ENCODE data around the gene TNP1. TPM values are rescaled to one million over a fixed set of nuclear protein-coding genes. Genes with fewer than 3 reads are reported as not detected.

TNP1 gene
- polyA plus RNA-seq, 1 of the 3 experiments (the other 2 are of a cell fraction) = not detected

- CTCF ChIA-PET = interaction anchor here (0.6 kb wide), 1 partner anchor 202 kb away, joined by 3 read pairs; no protein-coding TSS in a partner anchor
- POLR2A ChIA-PET = no interaction called here
- H4K20me1 ChIP-seq (ENCODE audit: insufficient read depth) = no peaks in the 10 kb centered on the region
- no peak overlapping the region for H3K4me2 ChIP-seq
- TF ChIP-seq FOXJ3 (CRISPR knock-in tag; IDR thresholded peaks at IDR 0.05) (no peak), GATA2 (CRISPR knock-in tag; IDR thresholded peaks at IDR 0.05) (no peak), ELF1 (IDR thresholded peaks at IDR 0.05) (no peak), TAF1 (IDR thresholded peaks at IDR 0.05; ENCODE audit: borderline replicate concordance, low read depth, low read length) (no peak), TCF12 (IDR thresholded peaks at IDR 0.05) (no peak)
- no peak overlapping the region for H3K9ac ChIP-seq
- no peak for DNase-seq
- H3K4me1 ChIP-seq (ENCODE audit: control insufficient read depth in 1 of 2, insufficient read depth in 2 of 2, low read depth in 1 of 2, low read length in 1 of 2) = peaks cover 0 to 7% of the 10 kb centered on the region in 2 experiments; a peak in 1 of 4 replicates
- H3K27me3 ChIP-seq (ENCODE audit: insufficient read depth) = no peaks in the 10 kb centered on the region
- no peak overlapping the region for H3K27ac ChIP-seq (ENCODE audit: low read depth in 2 of 2, low read length in 1 of 2)
- WGBS (ENCODE audit: low lambda C conversion rate) = 69% methylated on average over 1 of the region's 1 CpG
- no peaks in the 10 kb centered on the region for H3K9me2 ChIP-seq
- H3K36me3 ChIP-seq (replicated peaks in 1 of 2; ENCODE audit: control insufficient read depth in 1 of 2, insufficient read depth in 2 of 2, low read length in 1 of 2) = no peaks in the 10 kb centered on the region
- H2AFZ ChIP-seq (ENCODE audit: low read depth) = no peak overlapping the region
- H3K79me2 ChIP-seq (ENCODE audit: insufficient read depth) = no peaks in the 10 kb centered on the region
- H3K4me3 ChIP-seq (ENCODE audit: low read depth in 2 of 2, low read length in 1 of 2) = no peak overlapping the region
- H3F3A ChIP-seq (replicated peaks; ENCODE audit: insufficient read depth) = no peaks in the 10 kb centered on the region
- no peaks in the 10 kb centered on the region for H3K9me3 ChIP-seq
These were observed 45.1 kb upstream of the TNP1 start for GRCh38 chr2:216904974-216905373.

- 43% methylated on average over 2 of the region's 2 CpGs for WGBS (ENCODE audit: low lambda C conversion rate)
- no peak overlapping the region for H3K27ac ChIP-seq (ENCODE audit: low read depth in 2 of 2, low read length in 1 of 2)
- H3K9ac ChIP-seq = no peak overlapping the region
- DNase-seq = no peak
- peaks cover 0 to 3% of the 10 kb centered on the region in 2 experiments; a peak in 1 of 4 replicates for H3K4me1 ChIP-seq (ENCODE audit: control insufficient read depth in 1 of 2, insufficient read depth in 2 of 2, low read depth in 1 of 2, low read length in 1 of 2)
- no peaks in the 10 kb centered on the region for H3K9me3 ChIP-seq
- H3F3A ChIP-seq (replicated peaks; ENCODE audit: insufficient read depth) = no peaks in the 10 kb centered on the region
- no peaks in the 10 kb centered on the region for H4K20me1 ChIP-seq (ENCODE audit: insufficient read depth)
- H3K79me2 ChIP-seq (ENCODE audit: insufficient read depth) = no peaks in the 10 kb centered on the region
- H2AFZ ChIP-seq (ENCODE audit: low read depth) = no peak overlapping the region
- H3K9me2 ChIP-seq = no peaks in the 10 kb centered on the region
- no peak overlapping the region for H3K4me3 ChIP-seq (ENCODE audit: low read depth in 2 of 2, low read length in 1 of 2)
- TF ChIP-seq TAF1 (IDR thresholded peaks at IDR 0.05; ENCODE audit: borderline replicate concordance, low read depth, low read length) (no peak), CTCF (IDR thresholded peaks at IDR 0.05) (no peak), PBX3 (IDR thresholded peaks at IDR 0.05) (no peak), NFIC (IDR thresholded peaks at IDR 0.05; ENCODE audit: borderline replicate concordance) (no peak), GATA2 (CRISPR knock-in tag; IDR thresholded peaks at IDR 0.05) (no peak)
- ChIA-PET CTCF (interaction anchor here (0.6 kb wide), 1 partner anchor 203 kb away, joined by 3 read pairs; no protein-coding TSS in a partner anchor), POLR2A (no interaction called here)
- no peaks in the 10 kb centered on the region for H3K27me3 ChIP-seq (ENCODE audit: insufficient read depth)
- no peak overlapping the region for H3K4me2 ChIP-seq
- no peaks in the 10 kb centered on the region for H3K36me3 ChIP-seq (replicated peaks in 1 of 2; ENCODE audit: control insufficient read depth in 1 of 2, insufficient read depth in 2 of 2, low read length in 1 of 2)
These were observed 44.7 kb upstream of the TNP1 start for GRCh38 chr2:216904554-216904953.

DNA sequence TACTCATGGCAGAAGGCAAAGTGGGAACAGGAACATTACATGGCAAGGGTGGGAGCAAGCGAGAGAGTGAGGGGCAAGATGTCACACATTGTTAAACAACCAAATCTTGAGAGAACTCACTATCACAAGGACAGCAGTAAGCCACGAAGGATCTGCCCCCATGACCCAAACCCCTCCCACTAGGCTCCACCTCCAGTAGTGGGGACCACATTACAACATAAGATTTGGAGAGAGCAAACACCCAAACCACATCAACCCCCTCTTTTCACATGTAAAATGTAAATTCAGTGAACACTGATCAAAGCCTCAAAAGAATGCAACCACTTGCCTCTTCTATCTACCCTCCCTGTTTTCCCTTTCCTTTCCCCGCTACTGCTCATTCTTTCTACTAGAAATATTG, 43.6 kb upstream of the TNP1 start:
- H3K79me2 ChIP-seq (ENCODE audit: insufficient read depth) = no peaks in the 10 kb centered on the region
- H3K4me3 ChIP-seq (ENCODE audit: low read depth in 2 of 2, low read length in 1 of 2) = no peak overlapping the region
- TF ChIP-seq EZH2phosphoT487 (IDR thresholded peaks at IDR 0.05; ENCODE audit: borderline replicate concordance, low read depth) (no peak), RFX5 (IDR thresholded peaks at IDR 0.05; ENCODE audit: low read length) (no peak)
- TF ChIP-seq, protein P1, sequence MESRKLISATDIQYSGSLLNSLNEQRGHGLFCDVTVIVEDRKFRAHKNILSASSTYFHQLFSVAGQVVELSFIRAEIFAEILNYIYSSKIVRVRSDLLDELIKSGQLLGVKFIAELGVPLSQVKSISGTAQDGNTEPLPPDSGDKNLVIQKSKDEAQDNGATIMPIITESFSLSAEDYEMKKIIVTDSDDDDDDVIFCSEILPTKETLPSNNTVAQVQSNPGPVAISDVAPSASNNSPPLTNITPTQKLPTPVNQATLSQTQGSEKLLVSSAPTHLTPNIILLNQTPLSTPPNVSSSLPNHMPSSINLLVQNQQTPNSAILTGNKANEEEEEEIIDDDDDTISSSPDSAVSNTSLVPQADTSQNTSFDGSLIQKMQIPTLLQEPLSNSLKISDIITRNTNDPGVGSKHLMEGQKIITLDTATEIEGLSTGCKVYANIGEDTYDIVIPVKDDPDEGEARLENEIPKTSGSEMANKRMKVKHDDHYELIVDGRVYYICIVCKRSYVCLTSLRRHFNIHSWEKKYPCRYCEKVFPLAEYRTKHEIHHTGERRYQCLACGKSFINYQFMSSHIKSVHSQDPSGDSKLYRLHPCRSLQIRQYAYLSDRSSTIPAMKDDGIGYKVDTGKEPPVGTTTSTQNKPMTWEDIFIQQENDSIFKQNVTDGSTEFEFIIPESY (IDR thresholded peaks at IDR 0.05; ENCODE audit: borderline replicate concordance, low read depth) = no peak
- H3K27ac ChIP-seq (ENCODE audit: low read depth in 2 of 2, low read length in 1 of 2) = no peak overlapping the region
- no peaks in the 10 kb centered on the region for H3K27me3 ChIP-seq (ENCODE audit: insufficient read depth)
- POLR2A ChIA-PET = no interaction called here
- no peaks in the 10 kb centered on the region for H3K36me3 ChIP-seq (replicated peaks in 1 of 2; ENCODE audit: control insufficient read depth in 1 of 2, insufficient read depth in 2 of 2, low read length in 1 of 2)
- WGBS (ENCODE audit: low lambda C conversion rate) = 40% methylated on average over 3 of the region's 3 CpGs
- H3K9ac ChIP-seq = no peak overlapping the region
- no peak for DNase-seq
- H4K20me1 ChIP-seq (ENCODE audit: insufficient read depth) = no peaks in the 10 kb centered on the region
- H3K9me3 ChIP-seq = no peaks in the 10 kb centered on the region
- H3K9me2 ChIP-seq = no peaks in the 10 kb centered on the region
- no peak overlapping the region for H3K4me2 ChIP-seq
- H2AFZ ChIP-seq (ENCODE audit: low read depth) = no peak overlapping the region
- H3K4me1 ChIP-seq (ENCODE audit: control insufficient read depth in 1 of 2, insufficient read depth in 2 of 2, low read depth in 1 of 2, low read length in 1 of 2) = no peaks in the 10 kb centered on the region; a peak in 1 of 4 replicates
- CTCF ChIA-PET = no interaction called here
- no peaks in the 10 kb centered on the region for H3F3A ChIP-seq (replicated peaks; ENCODE audit: insufficient read depth)

Data from SK-N-SH (cell line).